ENCODE measurements around the gene RAD51. TPM values are rescaled to one million over a fixed set of nuclear protein-coding genes. Genes with fewer than 3 reads are reported as not detected.

RAD51 gene
- polyA plus RNA-seq, 3 donors: 0.28 to 0.61 TPM; not detected in 1

DNA sequence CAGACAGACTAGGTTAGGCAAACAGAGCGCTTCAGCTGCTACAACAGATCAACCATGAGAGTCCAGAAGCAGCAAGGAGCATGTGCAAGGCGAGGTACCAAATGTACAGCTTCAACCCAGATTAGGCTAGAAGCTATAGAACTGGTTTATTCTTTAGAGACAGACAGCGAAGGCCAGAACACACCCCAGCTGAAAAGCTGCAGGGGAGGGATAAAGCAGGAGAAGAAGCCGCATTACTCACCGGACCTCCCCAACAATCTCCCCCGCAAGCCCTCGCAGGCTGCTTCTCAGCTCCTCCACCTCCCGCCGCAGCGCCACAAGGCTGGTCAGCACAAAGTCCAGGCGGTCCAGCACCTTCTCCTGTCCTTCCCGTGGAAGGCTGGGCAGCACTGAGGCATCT is 56.8 kb downstream of the RAD51 start:
- Histone ChIP-seq H3K4me3 (replicated peaks in 1 of 3; ENCODE audit: low read depth in 2 of 3, low read length in 3 of 3) (no peak overlapping the region), H3K4me1 (ENCODE audit: control insufficient read depth in 1 of 2, insufficient read depth in 2 of 2, low read length in 2 of 2) (peaks cover 19 to 25% of the 10 kb centered on the region in 2 donors), H3K36me3 (replicated peaks in 1 of 2; ENCODE audit: control insufficient read depth in 1 of 2, insufficient read depth in 2 of 2, low read length in 2 of 2) (peaks cover 25 to 51% of the 10 kb centered on the region in 2 donors), H3K9ac (ENCODE audit: insufficient read depth, low read length, poor library complexity, severe bottlenecking) (no peak overlapping the region), H3K27ac (ENCODE audit: low read depth in 1 of 2, low read length in 2 of 2) (no peak overlapping the region), H3K79me2 (ENCODE audit: insufficient read depth, low read length) (peaks cover 34% of the 10 kb centered on the region), H3K9me3 (replicated peaks in 1 of 2; ENCODE audit: control insufficient read depth in 1 of 2, insufficient read depth in 1 of 2, low read length in 2 of 2) (no peaks in the 10 kb centered on the region), H3K27me3 (ENCODE audit: control insufficient read depth in 2 of 2, insufficient read depth in 2 of 2, low read length in 2 of 2) (no peaks in the 10 kb centered on the region), H3K4me2 (replicated peaks; ENCODE audit: extremely low read depth, low read length, poor library complexity, severe bottlenecking) (no peak overlapping the region), H4K20me1 (ENCODE audit: insufficient read depth, low read length) (no peaks in the 10 kb centered on the region), H2AFZ (ENCODE audit: insufficient read depth, low read depth, low read length, poor library complexity, severe bottlenecking) (no peak overlapping the region)
- Mint-ChIP-seq H3K4me1 (peaks cover 20% of the 10 kb centered on the region), H3K36me3 (peaks cover 43 to 48% of the 10 kb centered on the region in 2 donors), H3K27me3 (ENCODE audit: low read depth in 3 of 3) (peaks cover 0 to 1% (median 0%) of the 10 kb centered on the region in 3 donors), H3K4me3 (no peak overlapping the region), H3K9me3 (peaks cover 0 to 1% (median 0%) of the 10 kb centered on the region in 7 donors), H3K27ac (no peak overlapping the region)
- 100% methylated on average over 1 of the region's 12 CpGs for WGBS (ENCODE audit: insufficient coverage)
- DNase-seq: no peak
- TF ChIP-seq, protein P1, sequence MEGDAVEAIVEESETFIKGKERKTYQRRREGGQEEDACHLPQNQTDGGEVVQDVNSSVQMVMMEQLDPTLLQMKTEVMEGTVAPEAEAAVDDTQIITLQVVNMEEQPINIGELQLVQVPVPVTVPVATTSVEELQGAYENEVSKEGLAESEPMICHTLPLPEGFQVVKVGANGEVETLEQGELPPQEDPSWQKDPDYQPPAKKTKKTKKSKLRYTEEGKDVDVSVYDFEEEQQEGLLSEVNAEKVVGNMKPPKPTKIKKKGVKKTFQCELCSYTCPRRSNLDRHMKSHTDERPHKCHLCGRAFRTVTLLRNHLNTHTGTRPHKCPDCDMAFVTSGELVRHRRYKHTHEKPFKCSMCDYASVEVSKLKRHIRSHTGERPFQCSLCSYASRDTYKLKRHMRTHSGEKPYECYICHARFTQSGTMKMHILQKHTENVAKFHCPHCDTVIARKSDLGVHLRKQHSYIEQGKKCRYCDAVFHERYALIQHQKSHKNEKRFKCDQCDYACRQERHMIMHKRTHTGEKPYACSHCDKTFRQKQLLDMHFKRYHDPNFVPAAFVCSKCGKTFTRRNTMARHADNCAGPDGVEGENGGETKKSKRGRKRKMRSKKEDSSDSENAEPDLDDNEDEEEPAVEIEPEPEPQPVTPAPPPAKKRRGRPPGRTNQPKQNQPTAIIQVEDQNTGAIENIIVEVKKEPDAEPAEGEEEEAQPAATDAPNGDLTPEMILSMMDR (IDR thresholded peaks at IDR 0.05): no peak
- intact Hi-C loops (cut with micrococcal nuclease): loop anchor here in 1 of 2 donors (10.0 kb wide), 3 partner anchors 53 to 187 kb away; partner anchors contain the start of genes CCDC32, DNAJC17, RPUSD2 and ZFYVE19

DNA sequence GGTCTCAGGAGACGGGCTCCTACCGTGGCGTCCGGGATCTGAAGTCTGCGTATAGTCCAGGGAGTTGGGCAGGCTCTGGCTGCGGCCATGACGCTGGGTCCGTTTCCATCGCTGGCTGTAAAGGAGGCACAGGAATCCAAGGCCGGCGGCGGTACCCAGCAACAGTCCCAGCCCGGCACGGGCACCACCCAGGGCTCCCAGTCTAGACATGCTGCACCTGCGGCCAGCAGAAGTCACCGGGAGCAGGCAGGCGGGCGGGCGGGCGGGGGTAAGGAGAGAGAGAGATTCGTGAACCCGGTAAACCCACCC is 59.6 kb downstream of the RAD51 start:
- peak overlapping the region; percentile 41 to 90 for H3K27ac ChIP-seq (ENCODE audit: low read depth in 1 of 2, low read length in 2 of 2)
- peaks cover 14 to 18% of the 10 kb centered on the region in 2 donors for H3K4me1 ChIP-seq (ENCODE audit: control insufficient read depth in 1 of 2, insufficient read depth in 2 of 2, low read length in 2 of 2)
- Mint-ChIP-seq H3K27ac (peak overlapping the region; percentile 78 to 94 (median 90)), H3K36me3 (peaks cover 29 to 30% of the 10 kb centered on the region in 2 donors), H3K4me1 (peaks cover 12% of the 10 kb centered on the region), H3K27me3 (ENCODE audit: low read depth in 3 of 3) (peaks cover 0 to 1% (median 0%) of the 10 kb centered on the region in 3 donors), H3K4me3 (peak overlapping the region; percentile 91 to 93), H3K9me3 (peaks cover 0 to 1% (median 0%) of the 10 kb centered on the region in 7 donors)
- H3K9ac ChIP-seq (ENCODE audit: insufficient read depth, low read length, poor library complexity, severe bottlenecking): peak overlapping the region; percentile 85
- TF ChIP-seq, protein P1 (IDR thresholded peaks at IDR 0.05): no peak
- intact Hi-C loops (cut with micrococcal nuclease): loop anchor here in 1 of 2 donors (10.0 kb wide), 3 partner anchors 50 to 190 kb away; partner anchors contain the start of genes CCDC32, DNAJC17, RPUSD2 and ZFYVE19
- peaks cover 34% of the 10 kb centered on the region for H3K79me2 ChIP-seq (ENCODE audit: insufficient read depth, low read length)
- H4K20me1 ChIP-seq (ENCODE audit: insufficient read depth, low read length): no peaks in the 10 kb centered on the region
- 2% methylated on average over 14 of the region's 22 CpGs for WGBS (ENCODE audit: insufficient coverage)
- DNase-seq: no peak
- H3K4me3 ChIP-seq (replicated peaks in 1 of 3; ENCODE audit: low read depth in 2 of 3, low read length in 3 of 3): peak overlapping the region; percentile 55 to 99 (median 90)
- H3K27me3 ChIP-seq (ENCODE audit: control insufficient read depth in 2 of 2, insufficient read depth in 2 of 2, low read length in 2 of 2): no peaks in the 10 kb centered on the region
- H2AFZ ChIP-seq (ENCODE audit: insufficient read depth, low read depth, low read length, poor library complexity, severe bottlenecking): peak overlapping the region; percentile 96
- H3K36me3 ChIP-seq (replicated peaks in 1 of 2; ENCODE audit: control insufficient read depth in 1 of 2, insufficient read depth in 2 of 2, low read length in 2 of 2): peaks cover 22 to 33% of the 10 kb centered on the region in 2 donors
- H3K9me3 ChIP-seq (replicated peaks in 1 of 2; ENCODE audit: control insufficient read depth in 1 of 2, insufficient read depth in 1 of 2, low read length in 2 of 2): no peaks in the 10 kb centered on the region
- peak overlapping the region; percentile 94 for H3K4me2 ChIP-seq (replicated peaks; ENCODE audit: extremely low read depth, low read length, poor library complexity, severe bottlenecking)

All from CD14-positive monocyte (primary cell).